ENCODE data around the gene MCAM.
A peak's percentile ranks its signal among the peaks of the same experiment; 100 is the strongest.

Gene MCAM

DNA sequence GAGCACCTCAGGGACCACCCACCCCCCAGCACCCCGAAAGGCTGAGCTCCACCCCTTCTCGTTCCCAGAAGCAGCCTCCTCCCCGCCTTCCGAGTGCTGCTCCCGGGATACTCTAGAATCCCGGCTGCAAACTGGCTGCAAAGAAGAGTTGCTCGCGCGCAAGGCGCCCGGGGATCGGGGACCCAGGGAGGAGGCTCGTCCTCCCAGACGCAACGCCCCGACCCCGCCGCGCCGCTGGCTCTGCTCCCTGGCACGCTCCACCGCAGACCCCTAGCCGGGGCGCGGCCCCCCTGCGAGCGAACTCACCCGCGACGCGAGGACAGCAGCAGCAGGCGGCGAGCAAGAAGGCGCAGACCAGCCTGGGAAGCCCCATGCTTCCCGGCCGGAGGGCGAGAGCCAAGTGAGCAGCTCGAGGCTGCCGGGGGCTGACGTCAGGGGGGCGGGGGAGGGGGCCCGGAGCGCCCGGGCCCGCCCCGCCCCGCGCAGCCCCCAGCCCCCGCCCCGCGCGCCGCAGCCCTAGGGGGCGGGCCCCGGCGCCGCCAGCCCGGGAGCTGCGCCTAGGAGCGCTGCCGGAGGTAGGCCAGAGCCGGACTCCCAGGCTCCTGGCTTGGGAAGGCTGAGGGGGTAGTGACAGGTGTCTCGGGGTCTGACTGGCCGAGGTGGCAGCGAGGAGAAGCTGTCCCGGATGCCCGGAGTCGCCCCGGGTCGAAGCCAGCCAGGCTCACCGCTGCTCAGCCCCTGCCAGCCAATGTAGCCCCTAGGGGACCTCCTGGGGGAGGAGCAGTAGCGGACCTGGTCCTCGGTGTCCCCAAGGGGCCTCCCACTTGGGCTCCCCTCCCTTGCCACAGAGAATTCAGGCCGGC lies at the start of gene MCAM:
Gene MCAM (minus strand): TSS at position 402 of the 863 bp plus-strand sequence. CDS start 29 bp downstream, at position 373.
- H3K9me3 ChIP-seq, result no peaks in the 10 kb centered on the region
- H3K27me3 ChIP-seq, result peaks cover 100% of the 10 kb centered on the region
- H3K4me3 ChIP-seq (ENCODE audit: low read depth in 1 of 2, low read length in 1 of 2), result peak within 1 kb of the TSS in 1 of 2 experiments; percentile 5
- no peak within 1 kb of the TSS for H3K27ac ChIP-seq
- no peaks in the 10 kb centered on the region for H3K36me3 ChIP-seq
- H3K4me1 ChIP-seq (ENCODE audit: control insufficient read depth in 1 of 2, insufficient read depth in 1 of 2, low read depth in 1 of 2, low read length in 1 of 2), result peaks cover 51 to 55% of the 10 kb centered on the region in 2 experiments
- TF ChIP-seq, protein P1, sequence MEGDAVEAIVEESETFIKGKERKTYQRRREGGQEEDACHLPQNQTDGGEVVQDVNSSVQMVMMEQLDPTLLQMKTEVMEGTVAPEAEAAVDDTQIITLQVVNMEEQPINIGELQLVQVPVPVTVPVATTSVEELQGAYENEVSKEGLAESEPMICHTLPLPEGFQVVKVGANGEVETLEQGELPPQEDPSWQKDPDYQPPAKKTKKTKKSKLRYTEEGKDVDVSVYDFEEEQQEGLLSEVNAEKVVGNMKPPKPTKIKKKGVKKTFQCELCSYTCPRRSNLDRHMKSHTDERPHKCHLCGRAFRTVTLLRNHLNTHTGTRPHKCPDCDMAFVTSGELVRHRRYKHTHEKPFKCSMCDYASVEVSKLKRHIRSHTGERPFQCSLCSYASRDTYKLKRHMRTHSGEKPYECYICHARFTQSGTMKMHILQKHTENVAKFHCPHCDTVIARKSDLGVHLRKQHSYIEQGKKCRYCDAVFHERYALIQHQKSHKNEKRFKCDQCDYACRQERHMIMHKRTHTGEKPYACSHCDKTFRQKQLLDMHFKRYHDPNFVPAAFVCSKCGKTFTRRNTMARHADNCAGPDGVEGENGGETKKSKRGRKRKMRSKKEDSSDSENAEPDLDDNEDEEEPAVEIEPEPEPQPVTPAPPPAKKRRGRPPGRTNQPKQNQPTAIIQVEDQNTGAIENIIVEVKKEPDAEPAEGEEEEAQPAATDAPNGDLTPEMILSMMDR (IDR thresholded peaks at IDR 0.05), result no peak

- no peak overlapping the region for H3K27ac ChIP-seq
- H3K27me3 ChIP-seq, result peaks cover 90% of the 10 kb centered on the region
- H3K4me1 ChIP-seq (ENCODE audit: control insufficient read depth in 1 of 2, insufficient read depth in 1 of 2, low read depth in 1 of 2, low read length in 1 of 2), result peaks cover 7 to 14% of the 10 kb centered on the region in 2 experiments
- H3K4me3 ChIP-seq (ENCODE audit: low read depth in 1 of 2, low read length in 1 of 2), result no peak overlapping the region
- H3K36me3 ChIP-seq, result no peaks in the 10 kb centered on the region
- no peaks in the 10 kb centered on the region for H3K9me3 ChIP-seq
- TF ChIP-seq, protein P1 (IDR thresholded peaks at IDR 0.05), result no peak
Observed at GRCh38 chr11:119365071-119365591, 48.2 kb upstream of the MCAM start.

DNA sequence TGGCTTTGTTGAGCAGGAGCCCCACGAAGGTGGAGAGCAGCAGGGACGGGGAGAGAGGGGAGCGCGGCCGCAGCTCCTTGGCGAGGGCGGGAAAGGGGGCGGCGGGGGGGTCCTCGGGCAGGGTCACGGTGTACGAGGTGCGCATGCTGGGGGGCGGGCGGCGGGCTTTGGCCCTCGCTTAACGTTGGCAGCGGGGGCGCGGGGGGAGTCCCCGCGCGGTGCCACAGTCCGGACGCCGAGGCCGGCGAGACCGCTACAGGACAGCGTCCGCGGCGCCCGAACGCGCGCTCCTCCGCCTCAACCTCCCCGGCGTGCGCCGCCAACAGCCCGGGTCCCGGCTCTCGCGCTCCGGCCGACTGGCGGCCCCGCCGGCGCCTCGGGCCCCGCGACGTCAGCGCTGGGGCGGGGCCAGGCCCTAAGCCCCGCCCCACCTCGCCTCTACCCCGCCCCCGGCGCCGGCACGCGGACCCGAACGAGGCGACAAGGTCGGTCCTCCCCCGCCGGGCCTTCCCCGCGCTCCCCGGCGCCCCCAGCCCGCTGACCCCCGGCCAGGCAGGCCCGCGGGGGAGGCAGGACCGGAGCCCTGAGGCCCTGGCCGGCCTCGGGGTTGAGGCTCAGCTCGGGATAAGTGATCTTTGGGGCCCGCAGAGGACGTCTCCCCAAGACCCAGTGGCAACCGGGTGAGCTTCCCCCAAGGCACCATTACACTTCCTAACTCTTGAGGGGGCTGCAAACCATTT lies 47.1 kb upstream of the MCAM start:
- H3K4me3 ChIP-seq (ENCODE audit: low read depth in 1 of 2, low read length in 1 of 2), result peak overlapping the region; percentile 31 to 38
- H3K36me3 ChIP-seq, result no peaks in the 10 kb centered on the region
- peaks cover 7 to 14% of the 10 kb centered on the region in 2 experiments for H3K4me1 ChIP-seq (ENCODE audit: control insufficient read depth in 1 of 2, insufficient read depth in 1 of 2, low read depth in 1 of 2, low read length in 1 of 2)
- no peak overlapping the region for H3K27ac ChIP-seq
- TF ChIP-seq, protein P1 (IDR thresholded peaks at IDR 0.05), result no peak
- peaks cover 95% of the 10 kb centered on the region for H3K27me3 ChIP-seq
- H3K9me3 ChIP-seq, result no peaks in the 10 kb centered on the region

GRCh38 chr11:119363081-119363850 lies 46.3 kb upstream of the MCAM start:
- peak overlapping the region in 1 of 2 experiments; percentile 38 for H3K4me3 ChIP-seq (ENCODE audit: low read depth in 1 of 2, low read length in 1 of 2)
- H3K4me1 ChIP-seq (ENCODE audit: control insufficient read depth in 1 of 2, insufficient read depth in 1 of 2, low read depth in 1 of 2, low read length in 1 of 2), result peaks cover 7 to 14% of the 10 kb centered on the region in 2 experiments
- peaks cover 94% of the 10 kb centered on the region for H3K27me3 ChIP-seq
- no peaks in the 10 kb centered on the region for H3K9me3 ChIP-seq
- H3K36me3 ChIP-seq, result no peaks in the 10 kb centered on the region
- TF ChIP-seq, protein P1 (IDR thresholded peaks at IDR 0.05), result no peak
- H3K27ac ChIP-seq, result no peak overlapping the region

- Histone ChIP-seq H3K9me3 (no peaks in the 10 kb centered on the region), H3K36me3 (no peaks in the 10 kb centered on the region), H3K27ac (no peak overlapping the region), H3K4me1 (ENCODE audit: control insufficient read depth in 1 of 2, insufficient read depth in 1 of 2, low read depth in 1 of 2, low read length in 1 of 2) (peaks cover 7 to 14% of the 10 kb centered on the region in 2 experiments), H3K4me3 (ENCODE audit: low read depth in 1 of 2, low read length in 1 of 2) (no peak overlapping the region), H3K27me3 (peaks cover 94% of the 10 kb centered on the region)
- TF ChIP-seq, protein P1 (IDR thresholded peaks at IDR 0.05), result no peak
Observed at GRCh38 chr11:119362741-119363080, 45.8 kb upstream of the MCAM start.
